LNCaP clone FGC (cell line): ENCODE data around the gene ADAMTSL3.
"Not testable (repeated sequence)": the region's sequence is repeated elsewhere in the genome, so short reads cannot be mapped to it uniquely, and the experiment has no call there.

Source experiments
- DNase-seq: peaks from one replicate; pipeline ENCODE4 v3.0.0-alpha.2; 2011; ENCODE audit warnings: low read depth
- H3K4me3 ChIP-seq: 2 replicates; pipeline ENCODE4 v1.5.1; 2011; ENCODE audit warnings: mild to moderate bottlenecking, low read depth, low read length, control low read depth
- CTCF ChIP-seq: IDR thresholded peaks from 2 replicates; pipeline ENCODE4 v1.5.1; 2012; ENCODE audit warnings: mild to moderate bottlenecking; ENCODE audit not compliant: control insufficient read depth, insufficient read depth; ENCODE audit errors: extremely low read depth

The ADAMTSL3 gene

GRCh38 chr15:83697716-83698115 is 43.8 kb downstream of the ADAMTSL3 start:
- no peak for DNase-seq
- H3K4me3 ChIP-seq, result no peak overlapping the region
- TF ChIP-seq CTCF, result no peak

GRCh38 chr15:83698294-83698693 is 44.4 kb downstream of the ADAMTSL3 start:
- DNase-seq, result peak; percentile 21
- TF ChIP-seq CTCF, result no peak
- no peak overlapping the region for H3K4me3 ChIP-seq

DNA sequence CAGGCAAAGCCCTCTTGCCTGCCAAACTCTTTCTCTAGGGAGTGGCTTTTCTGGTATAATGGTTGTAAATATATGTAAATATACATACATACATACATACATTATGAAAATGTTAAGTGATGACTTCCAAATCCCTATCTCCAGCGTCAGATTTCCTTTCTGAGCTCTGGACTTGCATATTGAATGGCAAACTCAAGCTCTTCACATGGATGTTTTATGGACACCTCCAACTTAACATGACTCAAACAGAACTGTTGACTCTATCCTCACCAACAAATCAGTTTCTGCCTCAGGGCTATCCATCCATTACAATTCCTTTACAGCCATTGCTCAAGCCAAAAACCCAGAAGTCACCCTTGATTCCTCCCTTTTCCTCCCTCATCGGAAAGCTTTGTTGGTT is 45.1 kb downstream of the ADAMTSL3 start:
- no peak for TF ChIP-seq CTCF
- DNase-seq, result no peak
- no peak overlapping the region for H3K4me3 ChIP-seq

- DNase-seq, result no peak
- TF ChIP-seq CTCF, result no peak
- H3K4me3 ChIP-seq, result no peak overlapping the region
These were observed 46.2 kb downstream of the ADAMTSL3 start for GRCh38 chr15:83700082-83700481.

DNA sequence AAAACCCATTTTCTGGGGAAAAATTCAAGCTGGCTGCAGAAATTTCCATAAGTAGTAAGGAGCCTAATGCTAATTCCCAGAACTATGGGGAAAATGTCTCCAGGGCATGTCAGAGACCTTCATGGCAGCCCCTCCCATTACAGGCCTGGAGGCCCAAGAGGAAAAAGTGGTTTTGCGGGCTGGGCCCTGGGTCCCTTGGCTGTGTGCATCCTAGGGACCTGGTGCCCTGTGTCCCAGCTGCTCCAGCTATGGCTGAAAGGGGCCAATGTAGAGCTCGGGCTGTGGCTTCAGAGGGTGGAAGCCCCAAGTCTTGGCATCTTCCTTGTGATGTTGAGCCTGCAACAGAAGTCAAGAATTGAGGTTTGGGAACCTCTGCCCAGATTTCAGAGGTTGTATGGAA is 48.4 kb downstream of the ADAMTSL3 start:
- H3K4me3 ChIP-seq, DNase-seq: not testable (repeated sequence)

DNA sequence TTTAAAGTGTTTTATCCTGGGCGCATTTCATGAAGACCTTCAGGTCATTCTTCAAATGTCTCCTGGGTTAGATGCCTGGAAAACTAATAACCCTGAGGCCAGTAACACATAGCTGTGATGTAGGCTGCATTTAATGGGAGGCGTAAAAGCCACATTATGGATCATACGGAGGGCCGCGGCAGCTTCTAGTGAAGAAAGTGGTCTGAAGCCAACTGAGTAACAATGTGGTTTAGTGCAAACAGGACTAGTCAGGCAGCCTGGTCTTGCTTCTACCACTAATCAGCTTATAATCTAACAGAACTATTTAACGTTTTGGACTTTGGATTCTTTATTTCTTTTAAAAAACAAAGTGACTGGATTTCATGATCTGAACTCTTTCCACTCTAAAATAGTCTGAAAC is 54.4 kb downstream of the ADAMTSL3 start:
- TF ChIP-seq CTCF, result no peak
- no peak for DNase-seq
- no peak overlapping the region for H3K4me3 ChIP-seq

DNA sequence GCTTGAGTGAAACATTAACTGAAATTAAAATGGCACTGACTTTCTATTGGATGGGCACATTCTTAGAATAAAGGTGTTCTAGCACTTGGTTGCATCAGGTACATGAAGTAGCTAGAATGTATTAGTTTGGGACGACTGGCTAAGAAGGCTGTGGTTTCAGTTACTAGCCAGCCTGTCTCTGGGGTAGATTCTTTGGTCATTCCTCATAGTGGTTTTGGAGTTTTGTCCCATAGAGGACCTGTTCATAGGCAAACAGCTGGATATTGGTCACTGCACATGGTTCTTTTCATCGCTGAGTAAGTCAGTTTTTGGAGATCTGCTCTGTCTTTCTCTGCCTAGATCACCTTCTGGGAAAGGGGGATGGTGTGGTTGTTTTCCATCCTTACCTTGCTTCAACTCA is 55.3 kb downstream of the ADAMTSL3 start:
- no peak overlapping the region for H3K4me3 ChIP-seq
- TF ChIP-seq CTCF, result no peak
- DNase-seq, result no peak

DNA sequence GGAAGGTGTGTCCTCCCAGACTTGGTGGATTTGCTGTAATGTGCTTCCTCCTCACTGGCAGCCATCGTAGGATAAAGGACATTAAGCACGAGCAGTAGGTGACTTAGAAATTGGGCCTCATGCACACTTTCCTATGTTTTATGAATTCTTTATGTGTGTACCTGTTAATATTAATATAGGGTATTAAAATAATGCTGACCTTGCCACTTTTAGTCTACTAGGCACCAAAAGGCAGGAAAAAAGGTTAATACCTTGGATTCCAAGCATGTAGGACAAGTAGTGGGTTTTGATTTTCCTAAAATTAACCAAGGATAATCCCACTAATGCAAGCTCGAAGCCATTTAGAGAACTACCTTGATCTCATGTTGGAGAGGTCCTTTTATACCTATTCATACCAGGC is 55.9 kb downstream of the ADAMTSL3 start:
- H3K4me3 ChIP-seq, result no peak overlapping the region
- TF ChIP-seq CTCF, result no peak
- DNase-seq, result no peak
